Thyroid gland (tissue), 4 donors: ENCODE measurements around the gene BCAT1. TPM values are rescaled to one million over a fixed set of nuclear protein-coding genes. Genes with fewer than 3 reads are reported as not detected.
"Not testable (repeated sequence)": the region's sequence is repeated elsewhere in the genome, so short reads cannot be mapped to it uniquely, and the experiment has no call there.

Experiments
- DNase-seq, 2 donors: peaks; one replicate each; pipeline ENCODE4 v3.0.0-alpha.2; 2019
- H3K27ac ChIP-seq, 3 donors: fragments of 200-600 bp; sonication (generic); 1 replicate in 2 of 3; 2 replicates in 1 of 3; pipeline ENCODE4 v1.5.1; 2016 to 2019; ENCODE audit warnings: mild to moderate bottlenecking in 1 of 3, moderate library complexity in 1 of 3
- H3K27me3 ChIP-seq: fragments of 200-600 bp; sonication (generic); one replicate; pipeline ENCODE4 v1.5.1; 2019
- H3K36me3 ChIP-seq, 2 donors: fragments of 200-600 bp; sonication (generic); one replicate each; pipeline ENCODE4 v1.5.1; 2016 to 2019
- H3K4me1 ChIP-seq, 2 donors: fragments of 200-600 bp; sonication (generic); one replicate each; pipeline ENCODE4 v1.5.1; 2017 to 2019
- H3K4me3 ChIP-seq, 3 donors: fragments of 200-600 bp; sonication (generic); replicated peaks in 1 of 3; 1 replicate in 2 of 3; 2 replicates in 1 of 3; pipeline ENCODE4 v1.5.1; 2016; ENCODE audit warnings: mild to moderate bottlenecking in 1 of 3
- H3K9me3 ChIP-seq: fragments of 200-600 bp; sonication (generic); one replicate; pipeline ENCODE4 v1.5.1; 2017
- POLR2A ChIP-seq, 2 donors: fragments of 450-650 bp; IDR thresholded peaks; one replicate each; pipeline ENCODE4 v1.6.1; 2017; ENCODE audit warnings: antibody characterized with exemption in 2 of 2, mild to moderate bottlenecking in 2 of 2, moderate library complexity in 1 of 2
- WGBS, 2 donors: methylation state at CpG; one replicate each; pipeline ENCODE4 v1.1.5; 2017; 5-methylcytosine and 5-hydroxymethylcytosine counted together
- intact Hi-C: fragments of 100-400 bp; cut with DNase I; formaldehyde crosslinking; loops from one replicate; pipeline ENCODE4 v1.15.1; 2023
- total RNA-seq, 4 donors: library from RNA; depleted of rRNA; stranded (reverse); fragments of >200 nt; gene quantifications; one replicate each; pipeline ENCODE4 v1.2.3, GENCODE V29; 2016
- TF ChIP-seq, protein P1 (sequence below), 6 experiments: fragments of 200-600 bp in 3 of 6; fragments of 450-650 bp in 3 of 6; sonication (generic) in 3 of 6; IDR thresholded peaks; one replicate each; pipeline ENCODE4 v1.5.1; 2016 to 2019; ENCODE audit warnings: antibody characterized with exemption in 6 of 6, mild to moderate bottlenecking in 2 of 6, inconsistent platforms in 1 of 6, moderate library complexity in 1 of 6

The BCAT1 gene
- total RNA-seq, 4 donors from 2014 or later, result 3.8 to 49.1 (median 13.2) TPM

- intact Hi-C loops, result no loop called here
These were observed 138.5 kb downstream of the BCAT1 start for GRCh38 chr12:24810378-24810777.

GRCh38 chr12:24809306-24809705, 139.6 kb downstream of the BCAT1 start:
- H3K27ac ChIP-seq, H3K4me1 ChIP-seq, H3K36me3 ChIP-seq, H3K27me3 ChIP-seq, intact Hi-C loops, H3K4me3 ChIP-seq, DNase-seq, H3K9me3 ChIP-seq: not testable (repeated sequence)
- 100% methylated on average over 1 of the region's 1 CpG for WGBS, 2 donors

More at GRCh38 chr12:24810378-24810777, 138.5 kb downstream of the BCAT1 start:
- DNase-seq, result no peak
- no peaks in the 10 kb centered on the region for H3K36me3 ChIP-seq
- no peaks in the 10 kb centered on the region for H3K27me3 ChIP-seq
- no peak overlapping the region for H3K4me3 ChIP-seq
- no peaks in the 10 kb centered on the region for H3K9me3 ChIP-seq
- peaks cover 0 to 6% of the 10 kb centered on the region in 2 donors for H3K4me1 ChIP-seq
- TF ChIP-seq POLR2A (IDR thresholded peaks at IDR 0.05), result no peak
- TF ChIP-seq, protein P1, sequence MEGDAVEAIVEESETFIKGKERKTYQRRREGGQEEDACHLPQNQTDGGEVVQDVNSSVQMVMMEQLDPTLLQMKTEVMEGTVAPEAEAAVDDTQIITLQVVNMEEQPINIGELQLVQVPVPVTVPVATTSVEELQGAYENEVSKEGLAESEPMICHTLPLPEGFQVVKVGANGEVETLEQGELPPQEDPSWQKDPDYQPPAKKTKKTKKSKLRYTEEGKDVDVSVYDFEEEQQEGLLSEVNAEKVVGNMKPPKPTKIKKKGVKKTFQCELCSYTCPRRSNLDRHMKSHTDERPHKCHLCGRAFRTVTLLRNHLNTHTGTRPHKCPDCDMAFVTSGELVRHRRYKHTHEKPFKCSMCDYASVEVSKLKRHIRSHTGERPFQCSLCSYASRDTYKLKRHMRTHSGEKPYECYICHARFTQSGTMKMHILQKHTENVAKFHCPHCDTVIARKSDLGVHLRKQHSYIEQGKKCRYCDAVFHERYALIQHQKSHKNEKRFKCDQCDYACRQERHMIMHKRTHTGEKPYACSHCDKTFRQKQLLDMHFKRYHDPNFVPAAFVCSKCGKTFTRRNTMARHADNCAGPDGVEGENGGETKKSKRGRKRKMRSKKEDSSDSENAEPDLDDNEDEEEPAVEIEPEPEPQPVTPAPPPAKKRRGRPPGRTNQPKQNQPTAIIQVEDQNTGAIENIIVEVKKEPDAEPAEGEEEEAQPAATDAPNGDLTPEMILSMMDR (IDR thresholded peaks at IDR 0.05), result no peak
- 34 to 44% methylated on average over 5 of the region's 5 CpGs for WGBS, 2 donors
- no peak overlapping the region for H3K27ac ChIP-seq

DNA sequence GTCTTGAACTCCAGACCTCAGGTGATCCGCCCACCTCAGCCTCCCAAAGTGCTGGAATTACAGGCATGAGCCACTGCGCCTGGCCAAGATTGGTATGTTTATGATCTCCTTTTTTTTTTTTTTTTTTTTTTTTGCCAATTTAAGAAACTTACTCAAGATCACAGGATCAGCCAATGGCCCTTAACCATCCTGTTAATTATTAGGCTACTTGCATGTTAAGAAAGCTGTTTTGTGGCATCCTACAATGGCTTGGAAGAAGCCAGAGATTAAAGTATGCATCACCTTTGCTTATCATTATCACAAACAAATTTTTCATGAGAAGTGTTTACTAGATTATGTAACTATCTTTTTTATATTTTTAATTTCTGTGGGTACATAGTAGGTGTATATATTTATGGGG, 140.2 kb downstream of the BCAT1 start:
- Histone ChIP-seq H3K4me1 (peaks cover 0 to 6% of the 10 kb centered on the region in 2 donors), H3K27ac (no peak overlapping the region), H3K4me3 (no peak overlapping the region), H3K36me3 (no peaks in the 10 kb centered on the region), H3K9me3 (no peaks in the 10 kb centered on the region), H3K27me3 (no peaks in the 10 kb centered on the region)
- intact Hi-C loops, result no loop called here
- no peak for DNase-seq
- TF ChIP-seq POLR2A (IDR thresholded peaks at IDR 0.05), result no peak
- TF ChIP-seq, protein P1 (IDR thresholded peaks at IDR 0.05), result no peak
- 95 to 98% methylated on average over 2 of the region's 2 CpGs for WGBS, 2 donors

DNA sequence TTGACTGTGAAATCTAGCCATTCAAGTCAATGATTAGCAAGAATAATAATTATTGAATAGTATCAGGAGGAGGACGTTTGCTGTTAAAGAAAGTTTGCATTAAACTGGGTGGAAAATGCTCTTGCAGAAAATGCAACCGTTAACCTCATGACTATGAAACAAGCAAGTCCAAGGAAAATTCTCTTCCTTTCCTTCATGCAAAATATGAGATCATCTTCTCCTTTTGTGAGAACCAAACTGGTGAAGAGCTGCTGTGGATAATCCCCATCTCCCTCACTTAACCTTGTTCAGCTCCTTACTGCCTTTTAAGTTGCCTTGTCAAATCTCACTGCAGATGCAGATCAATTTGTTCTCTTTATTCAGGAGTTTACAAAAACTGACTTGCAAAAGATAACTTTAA, 142.5 kb downstream of the BCAT1 start:
- intact Hi-C loops, result no loop called here
- Histone ChIP-seq H3K9me3 (no peaks in the 10 kb centered on the region), H3K27me3 (no peaks in the 10 kb centered on the region), H3K4me1 (peaks cover 0 to 6% of the 10 kb centered on the region in 2 donors), H3K27ac (no peak overlapping the region), H3K36me3 (no peaks in the 10 kb centered on the region), H3K4me3 (no peak overlapping the region)
- TF ChIP-seq, protein P1 (IDR thresholded peaks at IDR 0.05), result no peak
- TF ChIP-seq POLR2A (IDR thresholded peaks at IDR 0.05), result no peak
- 85 to 86% methylated on average over 2 of the region's 2 CpGs for WGBS, 2 donors
- DNase-seq, result no peak

DNA sequence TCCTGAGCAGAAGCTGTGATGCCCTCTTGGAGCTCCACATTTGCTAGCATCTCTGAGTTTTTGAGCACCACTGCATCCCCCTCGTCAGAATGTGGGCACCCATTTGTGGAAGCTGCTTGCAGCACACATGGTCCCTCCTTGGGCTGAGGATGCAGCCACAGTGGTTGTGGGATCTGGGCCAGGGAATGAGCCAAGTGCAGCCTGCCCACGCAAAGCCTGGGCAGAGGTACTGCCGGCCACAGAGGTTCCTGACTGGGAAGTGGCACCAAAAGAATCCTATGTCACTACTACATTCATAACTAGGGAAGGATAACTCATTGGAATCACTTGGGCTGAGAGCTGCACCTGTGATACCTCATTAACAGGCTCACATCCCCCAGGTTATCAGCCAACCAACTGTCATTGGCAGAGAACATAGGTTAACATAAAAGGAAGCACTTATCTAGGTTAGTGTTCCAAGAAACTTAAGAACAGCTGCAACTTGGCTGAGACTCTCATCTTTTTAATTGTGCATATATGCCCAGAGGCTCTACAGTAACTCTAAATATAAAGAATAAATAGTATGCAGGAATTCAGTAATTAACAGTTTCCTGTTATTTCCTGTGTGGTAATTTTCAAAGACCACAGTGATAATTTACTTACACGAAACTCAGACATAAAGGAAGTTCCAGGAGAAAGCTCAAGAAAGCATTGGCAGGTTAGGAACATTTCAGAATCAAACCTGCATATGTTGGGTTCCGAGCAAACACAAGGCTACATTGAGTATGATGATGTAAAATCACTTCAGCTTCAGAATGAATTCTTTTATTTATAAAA, 145.3 kb downstream of the BCAT1 start:
- intact Hi-C loops, result no loop called here
- TF ChIP-seq, protein P1 (IDR thresholded peaks at IDR 0.05), result no peak
- TF ChIP-seq POLR2A (IDR thresholded peaks at IDR 0.05), result no peak

More for the DNA sequence above, 145.3 kb downstream of the BCAT1 start:
- WGBS, 2 donors, result 67 to 91% methylated on average over 5 of the region's 5 CpGs
- no peak for DNase-seq
- no peaks in the 10 kb centered on the region for H3K4me1 ChIP-seq
- no peaks in the 10 kb centered on the region for H3K27me3 ChIP-seq
- no peaks in the 10 kb centered on the region for H3K9me3 ChIP-seq
- H3K4me3 ChIP-seq, result no peak overlapping the region
- H3K27ac ChIP-seq, result no peak overlapping the region
- no peaks in the 10 kb centered on the region for H3K36me3 ChIP-seq
